GM23248 (cell line): ENCODE results near the gene HTT. TPM values are rescaled to one million over a fixed set of nuclear protein-coding genes. Genes with fewer than 3 reads are reported as not detected.

ENCODE experiments used
- DNase-seq: peaks from one replicate; pipeline ENCODE4 v3.0.0-alpha.2; 2015
- H2AFZ ChIP-seq: fragments of 200-600 bp; sonication (generic); 2 replicates; pipeline ENCODE4 v1.6.1; 2016; ENCODE audit warnings: antibody characterized with exemption
- H3F3A ChIP-seq: fragments of 200-600 bp; sonication (generic); 2 replicates; pipeline ENCODE4 v1.6.1; 2016; ENCODE audit warnings: mild to moderate bottlenecking, antibody characterized with exemption, mixed run types; ENCODE audit not compliant: insufficient read depth
- H3K27ac ChIP-seq: fragments of 200-600 bp; sonication (generic); 2 replicates; pipeline ENCODE4 v1.5.1; 2016; ENCODE audit warnings: mild to moderate bottlenecking
- H3K27me3 ChIP-seq: fragments of 200-600 bp; sonication (generic); replicated peaks from 2 replicates; pipeline ENCODE4 v1.6.1; 2016; ENCODE audit warnings: mild to moderate bottlenecking; ENCODE audit not compliant: insufficient read depth
- H3K36me3 ChIP-seq: fragments of 200-600 bp; sonication (generic); 2 replicates; pipeline ENCODE4 v1.6.1; 2016; ENCODE audit warnings: low read depth, mild to moderate bottlenecking
- H3K4me1 ChIP-seq: fragments of 200-600 bp; sonication (generic); 2 replicates; pipeline ENCODE4 v1.6.1; 2016; ENCODE audit warnings: mild to moderate bottlenecking; ENCODE audit not compliant: insufficient read depth
- H3K4me2 ChIP-seq: fragments of 200-600 bp; sonication (generic); one replicate; pipeline ENCODE4 v1.6.1; 2016; ENCODE audit warnings: mild to moderate bottlenecking; ENCODE audit not compliant: unreplicated experiment
- H3K4me3 ChIP-seq: fragments of 200-600 bp; sonication (generic); 2 replicates; pipeline ENCODE4 v1.5.1; 2016; ENCODE audit warnings: mild to moderate bottlenecking
- H3K79me2 ChIP-seq: fragments of 200-600 bp; sonication (generic); 2 replicates; pipeline ENCODE4 v1.6.1; 2016; ENCODE audit warnings: mild to moderate bottlenecking; ENCODE audit not compliant: insufficient read depth
- H3K9ac ChIP-seq: fragments of 200-600 bp; sonication (generic); 2 replicates; pipeline ENCODE4 v1.6.1; 2016; ENCODE audit warnings: mild to moderate bottlenecking
- H3K9me2 ChIP-seq: fragments of 200-600 bp; sonication (generic); 2 replicates; pipeline ENCODE4 v1.6.1; 2016; ENCODE audit warnings: mixed run types, mild to moderate bottlenecking, moderate library complexity; ENCODE audit not compliant: insufficient read depth
- H3K9me3 ChIP-seq: fragments of 200-600 bp; sonication (generic); one replicate; pipeline ENCODE4 v1.6.1; 2017; ENCODE audit warnings: low read depth
- H4K20me1 ChIP-seq: fragments of 200-600 bp; sonication (generic); 2 replicates; pipeline ENCODE4 v1.6.0; 2016; ENCODE audit not compliant: insufficient read depth
- EZH2 ChIP-seq: fragments of 200-600 bp; sonication (generic); IDR thresholded peaks from 2 replicates; pipeline ENCODE4 v1.6.1; 2018; ENCODE audit warnings: antibody characterized with exemption, mild to moderate bottlenecking; ENCODE audit not compliant: insufficient read depth, poor library complexity, severe bottlenecking
- EZH2phosphoT487 ChIP-seq: fragments of 200-600 bp; sonication (generic); IDR thresholded peaks from 2 replicates; pipeline ENCODE4 v1.6.1; 2018; ENCODE audit warnings: antibody characterized with exemption, moderate library complexity, mild to moderate bottlenecking, low read depth; ENCODE audit not compliant: insufficient read depth
- WGBS, 2 experiments: methylation state at CpG; one replicate each; pipeline ENCODE4 v1.1.6; 2015 to 2017; ENCODE audit warnings: low lambda C conversion rate in 2 of 2, low coverage in 1 of 2; ENCODE audit errors: missing lambda C conversion rate in 2 of 2; 5-methylcytosine and 5-hydroxymethylcytosine counted together
- in situ Hi-C: fragments of 300-500 bp; cut with MboI; formaldehyde crosslinking; loops from 2 replicates; pipeline ENCODE4 v1.15.0; 2020
- polyA plus RNA-seq: library from polyadenylated mRNA; unstranded; fragments of >200 nt; fragmentation: Nextera tagmentation; extraction: Ambion mirVana; gene quantifications from 2 replicates; pipeline ENCODE4 v1.2.1, GENCODE V29; 2016
- total RNA-seq: library from RNA; depleted of rRNA; stranded (reverse); fragments of >200 nt; shearing (Covaris generic); gene quantifications from 2 replicates; pipeline ENCODE4 v1.2.3, GENCODE V29; 2014

HTT gene
- total and polyA plus RNA-seq, 2 experiments from 2014 or later: 8.2 to 26.5 TPM

DNA sequence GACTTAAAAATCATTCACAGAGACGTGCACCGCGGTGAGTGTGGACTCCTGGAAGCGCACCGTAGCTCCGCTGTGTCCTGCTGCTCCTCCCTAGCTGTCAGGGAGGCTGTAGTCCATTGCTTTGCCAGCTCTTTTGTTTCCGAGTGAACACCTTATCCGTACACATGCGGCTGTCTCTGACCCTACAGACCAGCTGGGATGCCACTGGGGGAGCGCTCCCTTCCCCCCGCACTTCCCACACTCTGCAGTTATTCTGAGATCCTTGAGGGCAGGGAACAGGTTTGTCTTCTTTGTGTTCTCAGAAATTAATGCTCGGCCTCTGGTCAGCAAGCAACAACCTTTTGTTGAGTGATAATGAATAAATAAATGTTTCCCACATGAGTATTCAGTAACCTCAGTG is 140.8 kb downstream of the HTT start:
- H3K27ac ChIP-seq: no peak overlapping the region
- H3K27me3 ChIP-seq: no peaks in the 10 kb centered on the region
- no peak for TF ChIP-seq EZH2
- TF ChIP-seq EZH2phosphoT487: no peak
- peaks cover 20% of the 10 kb centered on the region for H3K36me3 ChIP-seq
- no peaks in the 10 kb centered on the region for H3K9me3 ChIP-seq
- no peak overlapping the region for H3K4me2 ChIP-seq
- H3K79me2 ChIP-seq: no peaks in the 10 kb centered on the region
- no peak overlapping the region for H2AFZ ChIP-seq
- no peaks in the 10 kb centered on the region for H3K4me1 ChIP-seq
- H3K9me2 ChIP-seq: no peaks in the 10 kb centered on the region
- H4K20me1 ChIP-seq: no peaks in the 10 kb centered on the region
- in situ Hi-C loops: no loop called here
- WGBS, 2 experiments: 93 to 94% methylated on average over 12 of the region's 12 CpGs
- DNase-seq: no peak
- H3F3A ChIP-seq: no peaks in the 10 kb centered on the region
- H3K4me3 ChIP-seq: no peak overlapping the region
- no peak overlapping the region for H3K9ac ChIP-seq

DNA sequence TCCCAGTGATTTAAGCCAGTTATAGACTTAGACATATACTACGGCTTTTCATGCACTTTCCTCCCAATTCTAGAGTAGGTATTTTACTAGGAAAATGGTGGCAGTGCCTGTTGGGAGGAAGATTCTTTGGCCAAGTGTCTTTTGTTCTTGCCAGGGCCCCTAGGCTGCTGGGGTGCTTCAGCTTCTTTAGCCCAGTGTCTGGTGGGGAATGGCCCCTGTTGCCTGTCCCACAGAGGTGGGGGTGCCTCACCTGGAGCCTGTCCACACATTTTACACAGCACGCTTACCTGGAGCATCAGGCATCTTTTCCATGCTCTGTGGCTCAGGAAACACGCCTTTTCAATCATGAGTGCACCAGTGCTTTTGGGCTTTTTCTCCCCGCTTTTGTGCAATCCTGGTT is 141.3 kb downstream of the HTT start:
- 92 to 96% methylated on average over 4 of the region's 4 CpGs for WGBS, 2 experiments
- TF ChIP-seq EZH2phosphoT487 (no peak), EZH2 (no peak)

GRCh38 chr4:3217266-3217665 is 142.8 kb downstream of the HTT start:
- Histone ChIP-seq H3K79me2 (no peaks in the 10 kb centered on the region), H3K9ac (no peak overlapping the region), H3K36me3 (peaks cover 24% of the 10 kb centered on the region), H3K27me3 (no peaks in the 10 kb centered on the region), H3K9me3 (no peaks in the 10 kb centered on the region), H3K9me2 (no peaks in the 10 kb centered on the region), H2AFZ (no peak overlapping the region), H3F3A (no peaks in the 10 kb centered on the region), H3K27ac (no peak overlapping the region), H3K4me3 (no peak overlapping the region), H4K20me1 (no peaks in the 10 kb centered on the region), H3K4me2 (no peak overlapping the region), H3K4me1 (no peaks in the 10 kb centered on the region)
- in situ Hi-C loops: no loop called here
- DNase-seq: no peak
- WGBS, 2 experiments: 79 to 83% methylated on average over 2 of the region's 2 CpGs
- TF ChIP-seq EZH2phosphoT487: no peak
- no peak for TF ChIP-seq EZH2

More for the DNA sequence above, 141.3 kb downstream of the HTT start:
- Histone ChIP-seq H3K27ac (no peak overlapping the region), H3K4me1 (no peaks in the 10 kb centered on the region), H3K27me3 (no peaks in the 10 kb centered on the region), H3K9me3 (no peaks in the 10 kb centered on the region), H2AFZ (no peak overlapping the region), H4K20me1 (no peaks in the 10 kb centered on the region), H3K4me3 (no peak overlapping the region), H3K4me2 (no peak overlapping the region), H3K79me2 (no peaks in the 10 kb centered on the region), H3K36me3 (peaks cover 20% of the 10 kb centered on the region), H3F3A (no peaks in the 10 kb centered on the region), H3K9ac (no peak overlapping the region), H3K9me2 (no peaks in the 10 kb centered on the region)
- in situ Hi-C loops: no loop called here
- no peak for DNase-seq

GRCh38 chr4:3217771-3218170 is 143.3 kb downstream of the HTT start:
- H3K9me3 ChIP-seq: no peaks in the 10 kb centered on the region
- H3K27me3 ChIP-seq: no peaks in the 10 kb centered on the region
- TF ChIP-seq EZH2phosphoT487 (no peak), EZH2 (no peak)
- H3K4me3 ChIP-seq: no peak overlapping the region
- H3K36me3 ChIP-seq: peaks cover 24% of the 10 kb centered on the region
- no peak overlapping the region for H2AFZ ChIP-seq
- H3K4me1 ChIP-seq: no peaks in the 10 kb centered on the region
- no peaks in the 10 kb centered on the region for H3F3A ChIP-seq
- no peak for DNase-seq
- no peaks in the 10 kb centered on the region for H3K79me2 ChIP-seq
- WGBS, 2 experiments: 94 to 95% methylated on average over 16 of the region's 16 CpGs
- no peaks in the 10 kb centered on the region for H4K20me1 ChIP-seq
- in situ Hi-C loops: no loop called here
- no peak overlapping the region for H3K9ac ChIP-seq
- H3K9me2 ChIP-seq: no peaks in the 10 kb centered on the region
- H3K4me2 ChIP-seq: no peak overlapping the region
- H3K27ac ChIP-seq: no peak overlapping the region
